HEK293 (cell line): ENCODE data around the gene ASPSCR1.

Experiments used
- BCL6B ChIP-seq: fragments of 450-650 bp; formaldehyde crosslinking; IDR thresholded peaks from 2 replicates; pipeline ENCODE4 v1.5.1; 2017; ENCODE audit warnings: missing biosample characterization, missing genetic modification characterization
- CTCF ChIP-seq: fragments of 450-650 bp; formaldehyde crosslinking; IDR thresholded peaks from 2 replicates; pipeline ENCODE4 v1.5.1; 2016; ENCODE audit warnings: missing biosample characterization, missing genetic modification characterization
- REST ChIP-seq: fragments of 450-650 bp; formaldehyde crosslinking; IDR thresholded peaks from 2 replicates; pipeline ENCODE4 v1.5.1; 2016; ENCODE audit warnings: missing biosample characterization, missing genetic modification characterization
- ZBTB44 ChIP-seq: fragments of 450-650 bp; IDR thresholded peaks from 2 replicates; pipeline ENCODE4 v1.5.1; 2018; ENCODE audit warnings: missing biosample characterization, mild to moderate bottlenecking, missing genetic modification characterization
- ZFP41 ChIP-seq: fragments of 450-650 bp; formaldehyde crosslinking; IDR thresholded peaks from 2 replicates; pipeline ENCODE4 v1.5.1; 2016; ENCODE audit warnings: missing biosample characterization, missing genetic modification characterization, borderline replicate concordance
- ZNF513 ChIP-seq: fragments of 450-650 bp; IDR thresholded peaks from 2 replicates; pipeline ENCODE4 v1.5.1; 2018; ENCODE audit warnings: missing biosample characterization, missing genetic modification characterization
- ZNF521 ChIP-seq: fragments of 450-650 bp; formaldehyde crosslinking; IDR thresholded peaks from 2 replicates; pipeline ENCODE4 v1.5.1; 2017; ENCODE audit warnings: missing biosample characterization, mild to moderate bottlenecking, missing genetic modification characterization
- ZNF670 ChIP-seq: fragments of 450-650 bp; formaldehyde crosslinking; IDR thresholded peaks from 2 replicates; pipeline ENCODE4 v1.5.1; 2016; ENCODE audit warnings: missing biosample characterization, missing genetic modification characterization, low read depth
- ZNF704 ChIP-seq: fragments of 450-650 bp; formaldehyde crosslinking; IDR thresholded peaks from 2 replicates; pipeline ENCODE4 v1.5.1; 2016; ENCODE audit warnings: missing biosample characterization, missing genetic modification characterization
- ZNF747 ChIP-seq: fragments of 450-650 bp; formaldehyde crosslinking; IDR thresholded peaks from 2 replicates; pipeline ENCODE4 v1.5.1; 2016; ENCODE audit warnings: missing biosample characterization, missing genetic modification characterization

GRCh38 chr17:81980122-81980521, 2.7 kb downstream of the ASPSCR1 start:
- TF ChIP-seq ZNF747 (no peak), CTCF (no peak), ZNF670 (tag by site-specific recombination) (no peak), ZNF521 (tag by site-specific recombination) (no peak), ZNF704 (tag by site-specific recombination) (no peak), ZBTB44 (no peak), REST (tag by site-specific recombination) (no peak), ZFP41 (no peak), BCL6B (tag by site-specific recombination) (no peak), ZNF513 (tag by site-specific recombination) (no peak)
